ENCODE results near the gene SMTN.

GRCh38 chr22:31134688-31135087 is 53.6 kb downstream of the SMTN start:
- TF ChIP-seq REST (IDR thresholded peaks at IDR 0.05; ENCODE audit: low read depth): no peak
- no peak for TF ChIP-seq CREB1 (IDR thresholded peaks at IDR 0.05; ENCODE audit: low read depth)
- no peak for TF ChIP-seq RAD21 (IDR thresholded peaks at IDR 0.05; ENCODE audit: low read depth)

Data from Ishikawa (cell line).